Esophagus muscularis mucosa (tissue), 2 donors: Measurements from ENCODE around the gene GHR.

Experiments used
- EP300 ChIP-seq: sonication (generic); formaldehyde crosslinking; IDR thresholded peaks from one replicate; pipeline ENCODE4 v1.6.1; 2017; ENCODE audit warnings: antibody characterized with exemption
- POLR2A ChIP-seq: fragments of 450-650 bp; IDR thresholded peaks from one replicate; pipeline ENCODE4 v1.6.1; 2017; ENCODE audit warnings: antibody characterized with exemption, moderate library complexity, mild to moderate bottlenecking, low read depth

DNA sequence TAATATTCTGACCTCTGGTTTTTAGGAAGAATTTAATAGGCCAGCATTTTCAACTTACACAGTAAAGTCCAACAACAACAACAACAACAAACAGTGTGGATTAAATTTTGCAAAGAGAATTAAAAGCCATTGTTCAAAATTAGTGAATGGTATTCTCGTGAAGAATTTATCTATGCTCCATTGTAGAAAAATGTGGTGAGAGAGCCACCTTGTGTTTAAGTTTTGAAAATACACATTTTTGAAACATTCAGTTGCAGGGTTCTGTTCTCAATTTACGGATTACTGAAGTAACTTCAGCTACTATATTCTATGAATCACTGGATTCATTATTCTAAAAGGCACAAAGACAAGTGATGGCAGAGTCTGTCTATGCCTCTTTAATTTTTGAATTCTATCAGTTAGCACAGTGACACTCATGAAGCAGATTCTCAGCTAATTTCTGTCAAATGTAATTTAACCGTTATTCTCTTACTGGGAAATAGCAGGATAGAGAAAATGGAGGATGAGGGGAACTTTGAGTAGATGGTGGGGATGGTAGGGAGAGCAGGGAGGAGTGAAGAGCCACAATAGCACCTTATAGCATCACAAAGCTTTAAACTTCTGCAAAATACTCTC is 344.4 kb downstream of the GHR start:
- TF ChIP-seq POLR2A (no peak), EP300 (no peak)
